Brain microvascular endothelial cell (primary cell): ENCODE data around the gene HIVEP3.

Experiments
- DNase-seq: peaks from one replicate; pipeline ENCODE4 v3.0.0-alpha.2; 2020
- H3K27ac ChIP-seq: fragments of 250-450 bp; sonication (Bioruptor Pico); 2 replicates; pipeline ENCODE4 v1.5.1; 2020; ENCODE audit warnings: mild to moderate bottlenecking, moderate library complexity
- H3K27me3 ChIP-seq: fragments of 250-450 bp; sonication (Bioruptor Pico); replicated peaks from 2 replicates; pipeline ENCODE4 v1.5.1; 2020; ENCODE audit warnings: mild to moderate bottlenecking
- H3K36me3 ChIP-seq: fragments of 250-450 bp; sonication (Bioruptor Pico); replicated peaks from 2 replicates; pipeline ENCODE4 v1.5.1; 2020; ENCODE audit warnings: mild to moderate bottlenecking
- H3K4me3 ChIP-seq: 2 replicates; pipeline ENCODE4 v1.5.1; 2011; ENCODE audit warnings: low read depth, mild to moderate bottlenecking, control low read depth, low read length, moderate library complexity
- CTCF ChIP-seq: IDR thresholded peaks from 2 replicates; pipeline ENCODE4 v1.5.1; 2011; ENCODE audit warnings: low read depth, mild to moderate bottlenecking, moderate library complexity, low read length, control low read depth, inconsistent platforms; ENCODE audit errors: missing control alignments
- in situ Hi-C: cut with HindIII; loops from 2 replicates; pipeline ENCODE4 v1.10.0; 2017; ENCODE audit warnings: low sequenced_read_pairs, low pct_ligation_motif_present

HIVEP3 gene

GRCh38 chr1:41880261-41880660 is 38.5 kb downstream of the HIVEP3 start:
- Histone ChIP-seq H3K36me3 (no peaks in the 10 kb centered on the region), H3K4me3 (no peak overlapping the region), H3K27ac (no peak overlapping the region), H3K27me3 (no peaks in the 10 kb centered on the region)
- no peak for TF ChIP-seq CTCF
- peak; percentile 28 for DNase-seq
- in situ Hi-C loops = no loop called here

- no peak for DNase-seq
- in situ Hi-C loops = no loop called here
- no peaks in the 10 kb centered on the region for H3K36me3 ChIP-seq
These were observed 39.1 kb downstream of the HIVEP3 start for GRCh38 chr1:41879617-41880016.

GRCh38 chr1:41878911-41879310 is 39.8 kb downstream of the HIVEP3 start:
- H3K36me3 ChIP-seq = no peaks in the 10 kb centered on the region
- no peak for TF ChIP-seq CTCF
- no peak for DNase-seq
- H3K27me3 ChIP-seq = no peaks in the 10 kb centered on the region
- no peak overlapping the region for H3K4me3 ChIP-seq
- in situ Hi-C loops = no loop called here
- no peak overlapping the region for H3K27ac ChIP-seq

More at GRCh38 chr1:41879617-41880016, 39.1 kb downstream of the HIVEP3 start:
- no peak overlapping the region for H3K4me3 ChIP-seq
- no peak overlapping the region for H3K27ac ChIP-seq
- TF ChIP-seq CTCF = no peak
- H3K27me3 ChIP-seq = no peaks in the 10 kb centered on the region

- in situ Hi-C loops = no loop called here
- Histone ChIP-seq H3K36me3 (no peaks in the 10 kb centered on the region), H3K27ac (no peak overlapping the region), H3K4me3 (no peak overlapping the region), H3K27me3 (no peaks in the 10 kb centered on the region)
- no peak for DNase-seq
- no peak for TF ChIP-seq CTCF
These were observed 40.2 kb downstream of the HIVEP3 start for GRCh38 chr1:41878495-41878894.

- no peak overlapping the region for H3K4me3 ChIP-seq
- peak; percentile 18 for DNase-seq
- in situ Hi-C loops = no loop called here
- peak overlapping the region; percentile 36 for H3K27ac ChIP-seq
- TF ChIP-seq CTCF = no peak
- H3K36me3 ChIP-seq = no peaks in the 10 kb centered on the region
- H3K27me3 ChIP-seq = no peaks in the 10 kb centered on the region
These were observed 41.9 kb downstream of the HIVEP3 start for GRCh38 chr1:41876576-41877445.
